WI38 (cell line): ENCODE results near the gene DSTN.

Experiments used
- H3K4me3 ChIP-seq: 2 replicates; pipeline ENCODE4 v1.5.1; 2011; ENCODE audit warnings: low read depth, mild to moderate bottlenecking, control low read depth, low read length
- TF ChIP-seq, protein P1 (sequence below): IDR thresholded peaks from 2 replicates; pipeline ENCODE4 v1.5.1; 2012; ENCODE audit warnings: low read depth, mild to moderate bottlenecking, control low read depth, low read length

DSTN gene

DNA sequence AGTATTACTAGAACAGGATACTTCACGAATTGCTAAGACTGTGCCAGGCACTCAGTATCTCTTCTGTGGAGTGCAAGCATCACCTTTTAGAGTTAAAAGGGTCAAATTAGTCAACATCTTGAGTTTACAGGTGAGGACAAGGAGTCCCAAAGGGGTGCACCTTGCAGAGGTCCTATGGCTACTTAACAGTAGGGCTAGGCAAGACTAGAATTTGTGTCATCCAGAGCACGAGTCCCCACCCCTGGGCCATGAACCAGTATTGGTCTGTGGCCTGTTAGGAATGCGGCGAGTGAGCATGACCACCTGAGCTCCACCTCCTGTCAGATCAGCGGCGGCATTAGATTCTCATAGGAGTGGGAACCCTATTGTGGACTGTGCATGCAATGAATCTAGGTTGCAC is 10.5 kb upstream of the DSTN start:
- no peak overlapping the region for H3K4me3 ChIP-seq
- TF ChIP-seq, protein P1, sequence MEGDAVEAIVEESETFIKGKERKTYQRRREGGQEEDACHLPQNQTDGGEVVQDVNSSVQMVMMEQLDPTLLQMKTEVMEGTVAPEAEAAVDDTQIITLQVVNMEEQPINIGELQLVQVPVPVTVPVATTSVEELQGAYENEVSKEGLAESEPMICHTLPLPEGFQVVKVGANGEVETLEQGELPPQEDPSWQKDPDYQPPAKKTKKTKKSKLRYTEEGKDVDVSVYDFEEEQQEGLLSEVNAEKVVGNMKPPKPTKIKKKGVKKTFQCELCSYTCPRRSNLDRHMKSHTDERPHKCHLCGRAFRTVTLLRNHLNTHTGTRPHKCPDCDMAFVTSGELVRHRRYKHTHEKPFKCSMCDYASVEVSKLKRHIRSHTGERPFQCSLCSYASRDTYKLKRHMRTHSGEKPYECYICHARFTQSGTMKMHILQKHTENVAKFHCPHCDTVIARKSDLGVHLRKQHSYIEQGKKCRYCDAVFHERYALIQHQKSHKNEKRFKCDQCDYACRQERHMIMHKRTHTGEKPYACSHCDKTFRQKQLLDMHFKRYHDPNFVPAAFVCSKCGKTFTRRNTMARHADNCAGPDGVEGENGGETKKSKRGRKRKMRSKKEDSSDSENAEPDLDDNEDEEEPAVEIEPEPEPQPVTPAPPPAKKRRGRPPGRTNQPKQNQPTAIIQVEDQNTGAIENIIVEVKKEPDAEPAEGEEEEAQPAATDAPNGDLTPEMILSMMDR = no peak

DNA sequence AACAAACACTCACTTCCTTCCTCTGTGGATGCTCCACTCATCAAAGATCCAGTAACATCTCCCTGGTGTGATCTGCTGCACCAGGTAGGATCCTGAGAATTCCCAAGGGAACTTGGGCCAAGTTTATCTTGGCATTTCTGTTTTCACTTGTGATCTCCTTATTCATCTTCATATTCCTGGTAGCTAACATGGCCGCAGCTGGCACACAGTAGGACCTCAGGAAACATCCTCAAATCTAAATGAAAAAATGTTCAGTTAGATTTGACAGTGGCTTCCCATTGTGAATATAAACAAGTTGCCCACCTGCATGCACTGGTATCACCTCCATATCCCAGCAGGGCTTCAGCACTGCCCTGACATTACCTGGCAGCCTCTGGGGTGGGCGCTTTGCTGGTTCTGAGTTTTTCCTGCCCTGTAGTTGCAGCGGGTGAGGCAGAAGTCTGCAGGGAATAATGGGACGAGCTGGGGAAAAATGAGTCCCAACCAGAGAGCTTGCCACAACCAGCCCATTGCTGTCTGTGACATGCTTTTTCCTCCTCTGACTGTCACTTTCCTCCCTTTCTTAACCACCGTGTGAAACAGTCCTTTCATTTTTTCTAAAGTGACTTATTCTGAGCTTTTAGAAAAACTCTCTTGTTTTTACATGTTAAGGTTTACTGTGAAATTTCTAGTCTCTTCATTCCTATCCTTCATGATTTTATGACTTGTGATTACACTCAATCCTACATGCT is 9.4 kb upstream of the DSTN start:
- H3K4me3 ChIP-seq = no peak overlapping the region
- TF ChIP-seq, protein P1 = no peak

DNA sequence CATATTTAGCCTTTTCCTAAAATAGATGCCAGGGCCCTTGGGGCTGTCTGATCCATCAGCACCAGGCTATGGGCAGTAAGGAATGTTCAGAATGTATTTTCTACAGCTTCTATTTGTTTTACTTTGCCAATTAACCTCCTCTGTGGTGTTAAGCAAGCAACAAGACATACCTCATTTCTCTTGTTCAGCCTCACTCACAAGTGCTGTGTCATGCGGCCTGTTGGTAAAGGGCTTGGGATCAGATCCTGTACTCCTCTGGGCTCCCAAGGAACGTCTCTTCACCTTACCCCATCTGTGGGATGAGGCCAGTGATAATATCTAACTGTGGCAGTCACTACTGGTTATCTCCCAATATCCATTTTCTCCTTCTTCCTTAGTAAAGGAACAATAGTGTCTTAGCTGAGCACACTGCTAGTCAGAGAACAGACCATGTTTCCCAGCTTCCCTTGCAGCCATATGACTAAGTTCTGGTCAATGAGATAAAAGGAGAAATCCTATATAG is 7.0 kb upstream of the DSTN start:
- H3K4me3 ChIP-seq = no peak overlapping the region
- TF ChIP-seq, protein P1 = no peak

DNA sequence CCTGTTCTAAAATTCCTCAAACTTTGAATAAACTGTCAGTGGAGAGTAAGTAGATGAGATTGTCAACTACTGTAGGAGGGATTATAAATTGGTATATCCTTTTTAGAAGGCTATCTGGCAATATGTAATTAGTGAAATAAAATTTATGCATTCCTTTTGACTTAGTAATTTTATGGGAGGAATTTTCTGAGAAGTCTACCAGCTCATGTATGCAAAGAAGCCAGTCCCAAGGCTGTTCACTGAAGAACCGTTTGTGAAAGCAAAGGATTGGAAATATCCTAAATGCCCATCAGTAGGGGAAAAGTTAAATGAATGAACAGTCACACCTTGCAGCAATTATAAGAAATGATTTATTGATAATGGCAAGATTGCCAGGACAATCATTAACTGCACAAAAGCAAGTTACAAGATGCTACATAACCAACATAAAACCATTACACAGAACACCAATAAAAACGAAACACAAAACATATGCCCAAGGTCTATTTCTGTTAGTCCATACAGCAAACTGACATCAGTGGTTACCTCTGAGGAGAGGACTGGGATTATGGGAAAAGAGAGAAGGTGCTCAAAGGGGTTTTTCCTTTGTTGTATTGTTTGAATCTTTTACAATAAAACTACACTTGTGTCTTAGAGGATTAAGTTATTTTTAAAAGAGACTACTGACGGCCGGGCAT is 4.6 kb upstream of the DSTN start:
- H3K4me3 ChIP-seq = no peak overlapping the region
- TF ChIP-seq, protein P1 = no peak

DNA sequence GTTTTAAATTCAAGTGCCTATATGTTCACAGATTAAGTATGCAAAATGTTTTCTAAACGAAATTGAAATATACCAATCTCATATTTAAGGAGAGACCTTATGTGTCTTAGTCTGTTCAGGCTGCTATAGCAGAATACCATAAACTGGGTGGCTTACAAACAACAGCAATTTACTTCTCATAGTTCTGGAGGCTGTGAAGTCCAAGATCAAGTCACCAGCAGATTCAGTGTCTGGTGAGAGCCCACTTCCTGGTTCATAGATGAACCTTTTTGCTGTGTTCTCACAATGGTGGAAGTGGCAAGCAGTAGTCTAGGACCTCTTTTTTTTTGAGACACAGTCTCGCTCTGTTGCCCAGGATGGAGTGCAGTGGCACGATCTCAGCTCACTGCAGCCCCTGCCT is 3.5 kb upstream of the DSTN start:
- TF ChIP-seq, protein P1 = no peak
- H3K4me3 ChIP-seq = no peak overlapping the region

DNA sequence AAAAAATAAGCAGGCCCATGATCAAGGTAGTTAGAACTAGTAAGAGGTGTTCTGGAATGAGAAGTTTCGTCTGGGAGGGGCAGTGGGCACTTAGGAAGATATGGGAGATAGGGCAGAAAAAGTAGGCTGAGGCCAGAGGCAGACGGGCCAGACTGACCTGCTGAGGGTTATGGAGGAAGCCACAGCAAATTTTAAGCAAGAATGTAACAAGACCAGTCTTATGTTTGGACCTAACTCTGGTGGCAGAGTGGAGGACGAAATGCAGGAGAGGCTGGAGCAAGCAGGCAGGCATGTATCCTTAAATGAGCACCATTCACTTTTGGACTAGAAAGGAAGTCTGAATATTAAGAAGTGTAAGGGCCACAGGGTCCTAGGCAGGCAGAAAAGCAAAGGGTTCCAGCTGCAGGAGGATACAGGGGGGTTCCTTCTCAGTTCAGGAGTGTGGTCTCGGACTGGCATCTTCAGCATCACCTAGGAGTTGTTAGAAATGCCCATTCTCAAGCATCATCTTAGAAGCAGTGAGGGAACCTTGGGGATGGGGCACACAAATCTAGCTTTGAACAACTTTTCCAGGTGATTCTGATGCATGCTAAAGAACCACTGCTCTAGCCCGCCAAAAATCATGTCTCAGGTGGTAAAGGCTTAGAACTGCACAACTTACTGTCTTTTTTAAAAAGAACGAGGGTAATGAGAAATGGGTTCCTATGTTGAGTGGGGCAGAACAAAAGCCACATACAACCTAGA is 1.7 kb upstream of the DSTN start:
- TF ChIP-seq, protein P1 = no peak
- peak overlapping the region; percentile 91 for H3K4me3 ChIP-seq
